Umbilical cord (tissue), 2 donors: ENCODE results near the gene RBBP7. TPM values are rescaled to one million over a fixed set of nuclear protein-coding genes. Genes with fewer than 3 reads are reported as not detected.
A peak's percentile ranks its signal among the peaks of the same experiment; 100 is the strongest.

Experiments
- DNase-seq: peaks from one replicate; pipeline ENCODE4 v3.0.0-alpha.2; 2015; ENCODE audit warnings: low spot score
- total RNA-seq: library from RNA; depleted of rRNA; stranded (reverse); fragments of >200 nt; gene quantifications from one replicate; pipeline ENCODE4 v1.2.3, GENCODE V29; 2014; ENCODE audit warnings: low replicate concordance; ENCODE audit not compliant: insufficient read depth

Gene RBBP7
- total RNA-seq, 1 donor from 2014 or later, result 129 TPM

DNA sequence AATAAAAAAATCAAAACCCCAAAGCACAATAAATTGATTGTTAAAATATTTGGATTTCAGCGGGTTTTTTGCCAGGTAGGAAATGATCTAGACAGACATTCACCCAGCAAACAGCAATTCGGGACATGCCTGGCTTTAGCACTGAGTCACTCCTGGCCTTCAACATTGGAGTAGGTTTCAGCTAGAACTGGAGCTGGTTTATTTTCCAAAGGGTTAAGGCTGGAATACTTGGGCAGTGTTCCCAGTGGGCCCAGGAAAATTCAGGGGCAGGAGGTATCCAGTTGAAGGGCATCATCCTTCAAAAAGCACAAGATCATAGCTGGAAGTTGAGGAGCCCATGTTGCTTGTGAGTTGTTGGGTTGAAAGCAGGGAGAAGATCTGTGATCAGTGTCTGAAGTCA, 42.9 kb downstream of the RBBP7 start:
- DNase-seq, result no peak

DNA sequence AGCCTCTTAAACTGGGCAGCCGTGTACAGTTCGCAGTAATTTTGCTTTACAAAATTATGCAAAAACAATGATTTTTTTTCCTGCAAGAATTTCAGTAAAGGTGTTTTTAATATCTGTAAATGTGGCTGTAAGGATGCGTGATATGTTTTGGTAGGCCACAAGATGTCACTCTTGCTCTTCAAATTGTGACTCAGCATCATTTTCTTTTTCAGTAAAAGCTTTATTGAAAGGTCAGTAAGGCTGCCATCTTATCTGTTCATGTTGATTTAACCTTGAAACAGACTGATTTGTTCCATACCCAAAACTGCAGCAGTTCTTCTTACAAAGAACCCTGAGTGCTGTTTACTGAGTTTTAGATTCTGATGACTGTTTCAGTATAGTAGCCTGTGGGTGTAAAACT, 44.0 kb downstream of the RBBP7 start:
- DNase-seq, result peak; percentile 31

DNA sequence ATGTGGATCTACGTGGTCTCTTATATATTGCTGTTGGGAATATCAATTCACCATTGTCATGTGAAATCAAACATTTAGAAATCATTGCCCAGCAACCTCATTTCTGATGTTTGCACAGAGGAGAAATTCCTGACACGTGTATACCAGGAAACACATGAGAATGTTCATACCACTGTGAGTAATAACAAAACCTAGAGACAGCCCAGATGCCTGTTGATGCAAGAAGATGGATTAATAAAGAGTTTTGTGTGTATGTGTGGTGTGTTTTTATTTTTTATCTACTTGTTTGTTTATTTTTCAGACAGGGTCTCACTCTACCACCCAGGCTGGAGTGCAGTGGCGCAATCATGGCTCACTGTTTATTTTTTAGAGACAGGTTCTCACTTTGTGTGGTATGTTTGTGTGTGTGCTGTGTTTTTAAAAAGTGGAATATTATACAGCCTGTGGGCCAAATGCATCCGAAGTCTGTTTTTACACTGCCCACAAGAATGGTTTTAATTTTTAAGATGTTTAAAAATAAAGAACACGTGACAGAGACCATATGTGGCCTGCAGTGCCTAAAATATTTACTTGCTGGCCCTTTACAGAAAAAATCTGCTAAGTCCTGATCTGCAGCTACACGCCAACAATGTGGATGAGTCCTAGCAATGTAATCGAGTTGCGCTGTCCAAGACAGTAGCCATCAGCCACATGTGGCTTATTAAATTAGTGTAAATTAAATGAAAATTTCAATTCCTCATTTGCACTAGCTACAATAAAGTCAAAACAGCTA, 44.7 kb downstream of the RBBP7 start:
- DNase-seq, result no peak

DNA sequence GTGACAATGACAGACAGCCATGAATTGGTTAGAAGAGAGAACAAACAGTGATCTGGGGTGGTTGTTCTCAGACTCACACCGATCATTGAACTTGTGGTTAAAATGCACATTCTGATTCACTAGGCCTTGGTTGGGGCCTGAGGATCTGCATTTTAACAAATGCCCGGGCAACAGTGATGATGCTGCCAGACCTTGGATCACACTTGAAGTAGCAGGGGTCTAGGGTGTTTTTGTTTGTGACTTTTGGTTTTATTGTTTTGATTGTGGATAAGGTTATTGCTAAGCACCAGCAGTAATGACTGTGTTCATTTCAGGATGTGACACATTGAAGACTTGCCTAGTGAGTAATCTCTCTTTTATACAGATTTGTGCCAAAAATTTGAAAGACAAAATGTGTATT, 47.4 kb downstream of the RBBP7 start:
- DNase-seq, result no peak

DNA sequence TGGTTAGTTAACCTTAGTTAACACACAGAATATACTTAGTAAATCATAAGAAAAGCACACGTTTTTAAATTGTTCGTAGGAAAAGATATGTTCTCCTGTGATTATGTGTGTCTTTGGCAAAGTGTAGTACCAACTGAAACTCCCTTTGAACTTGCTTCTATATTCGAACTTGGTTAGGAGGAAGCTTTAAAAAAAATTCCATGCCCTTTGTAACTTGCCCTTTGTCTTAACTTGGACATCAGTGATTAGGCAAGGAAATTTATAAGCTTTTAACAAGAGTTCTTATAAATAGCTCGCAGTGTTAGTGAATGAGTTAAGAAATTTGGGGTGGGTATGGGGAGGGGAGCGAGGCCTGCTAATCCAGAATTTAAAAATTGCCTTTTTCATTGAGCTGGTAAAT, 50.5 kb downstream of the RBBP7 start:
- no peak for DNase-seq

DNA sequence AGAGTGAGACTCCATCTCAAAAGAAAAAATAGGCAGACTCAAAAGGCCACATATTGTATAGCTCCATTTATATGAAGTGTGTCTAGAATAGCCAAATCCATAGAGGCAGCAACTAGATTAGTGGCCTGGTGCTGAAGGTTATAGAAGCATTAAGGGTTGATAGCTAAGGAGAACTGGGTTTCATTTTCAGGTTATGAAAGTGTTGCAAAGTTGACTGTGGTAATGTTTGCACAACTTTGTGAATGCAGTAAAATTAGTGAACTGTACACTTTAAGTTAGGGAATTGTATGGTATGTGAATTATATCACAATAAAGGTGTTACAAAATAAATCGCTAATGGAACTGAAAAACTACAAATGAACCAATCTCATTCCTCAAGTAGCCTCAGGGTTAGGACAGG, 55.6 kb downstream of the RBBP7 start:
- no peak for DNase-seq

DNA sequence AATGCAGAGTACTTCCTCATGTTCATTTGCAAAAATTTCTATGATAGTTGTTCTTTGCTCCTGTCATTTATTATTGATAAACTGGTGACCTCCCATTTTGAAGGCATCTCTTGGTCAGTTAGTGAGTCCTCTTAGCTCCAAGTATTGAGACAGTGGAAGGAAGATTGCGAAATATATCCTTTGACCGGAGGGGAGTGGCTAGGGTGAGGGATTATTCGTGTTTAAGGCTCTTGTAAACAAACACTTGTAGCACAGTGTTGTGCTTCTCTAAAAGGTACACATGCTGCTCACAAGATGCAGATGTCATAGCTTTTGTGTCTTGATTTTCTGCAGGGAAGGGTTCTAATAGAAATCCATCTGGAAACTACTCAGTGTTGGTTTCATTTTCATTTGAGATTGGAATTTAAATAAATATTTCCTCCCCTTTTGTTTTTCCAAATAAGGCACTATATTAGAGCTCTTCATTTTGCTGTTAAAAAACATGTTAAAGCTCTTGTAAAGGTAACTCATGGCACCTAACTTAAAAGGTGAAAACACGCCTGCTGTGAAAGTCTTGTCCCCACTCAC, 62.1 kb downstream of the RBBP7 start:
- no peak for DNase-seq

DNA sequence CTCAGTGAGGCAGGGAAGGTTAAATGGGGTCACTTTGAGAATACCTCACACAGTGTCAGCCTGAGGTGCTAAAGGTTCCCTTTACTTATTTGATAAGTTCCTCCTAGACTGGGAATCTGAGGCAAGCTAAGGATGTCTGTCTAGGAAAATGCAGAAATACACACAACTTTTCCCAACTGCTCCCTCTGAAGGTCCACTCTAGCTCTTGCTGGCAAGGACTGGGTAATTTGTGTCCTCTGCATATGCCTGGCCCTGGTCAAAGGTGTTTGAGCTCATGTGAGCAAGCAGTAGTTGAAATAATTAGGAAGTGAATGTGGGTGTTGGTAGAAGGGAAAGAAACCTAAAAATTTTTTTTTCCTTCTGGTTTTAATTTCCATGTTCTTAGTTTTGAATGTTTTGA, 62.6 kb downstream of the RBBP7 start:
- peak; percentile 22 for DNase-seq

DNA sequence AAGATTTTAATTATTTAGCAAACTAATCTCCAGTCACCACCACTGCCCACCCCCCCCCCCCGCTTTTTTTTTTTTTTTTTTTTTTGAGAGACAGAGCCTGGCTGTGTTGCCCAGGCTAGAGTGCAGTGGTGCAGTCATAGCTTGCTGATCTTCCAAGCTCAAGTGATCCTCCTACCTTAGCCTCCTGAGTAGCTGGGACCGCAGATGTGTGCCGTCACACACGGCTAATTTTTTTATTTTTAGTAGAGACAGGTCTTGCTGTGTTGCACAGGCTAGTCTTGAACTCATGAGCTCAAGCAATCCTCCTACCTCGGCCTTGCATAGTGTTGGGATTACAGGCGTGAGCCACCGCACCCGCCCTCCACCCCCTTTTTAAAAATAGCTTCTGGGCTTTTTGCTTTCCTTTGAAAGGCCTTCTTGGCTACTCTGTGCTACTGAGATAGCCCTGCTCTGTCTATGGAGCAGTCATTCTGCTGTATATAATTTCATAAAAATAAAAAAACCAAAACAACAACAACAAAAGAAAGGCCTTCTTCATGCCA, 65.2 kb downstream of the RBBP7 start:
- DNase-seq, result no peak

DNA sequence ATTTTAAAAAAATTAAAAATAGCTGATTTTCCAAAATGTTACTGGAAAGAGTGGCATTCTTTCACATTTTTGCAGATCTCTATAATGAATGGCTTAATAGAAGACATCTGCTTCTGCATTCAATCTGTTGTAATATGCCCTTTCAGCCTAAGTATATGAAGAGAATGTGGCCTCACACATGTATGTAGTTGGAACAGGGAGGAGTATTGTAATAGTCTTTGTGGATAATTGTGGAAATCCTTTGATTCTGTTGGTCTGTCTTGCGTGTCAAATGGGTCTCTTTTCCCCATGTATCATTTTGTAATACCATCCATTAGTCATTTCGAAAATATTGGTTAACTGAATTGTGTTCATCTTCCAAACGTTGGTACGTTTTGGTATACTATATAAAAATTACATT, 72.3 kb downstream of the RBBP7 start:
- DNase-seq, result no peak

DNA sequence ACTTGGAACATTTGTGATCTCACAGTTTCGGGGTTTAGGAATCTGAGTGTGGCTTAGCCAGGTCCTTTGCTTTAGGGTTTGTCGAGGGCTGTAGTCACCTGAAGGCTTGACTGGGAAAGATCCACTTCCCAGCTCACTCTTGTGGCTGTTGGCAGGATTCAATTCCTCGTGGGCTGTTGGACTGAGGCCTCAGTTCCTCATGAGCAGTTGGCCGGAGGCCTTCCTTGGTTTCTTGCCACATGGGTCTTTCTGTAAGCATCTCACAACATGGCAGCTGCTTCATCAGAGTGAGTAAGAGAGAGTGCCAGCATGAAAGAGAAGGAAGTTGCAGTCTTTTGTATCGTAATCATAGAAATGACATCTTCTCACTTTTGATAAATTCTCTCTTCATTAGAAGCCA, 72.8 kb downstream of the RBBP7 start:
- DNase-seq, result no peak

DNA sequence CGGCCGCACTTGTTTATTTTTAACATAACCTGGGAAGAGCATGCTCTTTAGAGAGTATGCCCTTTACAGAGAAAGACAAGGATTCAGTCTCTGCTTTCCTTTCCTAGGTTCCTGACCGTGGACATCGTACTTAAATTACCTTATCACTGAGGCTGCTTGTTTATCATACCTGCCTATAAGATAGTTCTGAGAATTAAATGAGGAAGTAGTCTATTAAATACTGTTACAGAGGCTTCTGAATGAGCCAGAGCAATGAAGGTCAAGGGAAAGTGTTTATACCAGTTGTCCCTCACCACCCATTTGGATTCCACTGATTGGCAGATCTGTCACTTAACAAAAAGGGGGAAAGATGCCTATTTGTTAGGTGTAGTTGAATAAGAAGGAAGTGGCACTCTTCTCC, 73.9 kb downstream of the RBBP7 start:
- DNase-seq, result no peak

Other genes starting within 250 kb of the RBBP7 start
- not detected for gene S100G, start 220.2 kb downstream of the RBBP7 start, total RNA-seq
- 17.8 TPM for gene CTPS2, start 157.7 kb downstream of the RBBP7 start, total RNA-seq
- 43.8 TPM for gene SYAP1, start 150.8 kb downstream of the RBBP7 start, total RNA-seq
- 7.9 TPM for gene TXLNG, start 83.9 kb downstream of the RBBP7 start, total RNA-seq
- gene REPS2, start 76.3 kb upstream of the RBBP7 start, total RNA-seq, result 5.3 TPM